ENCODE data around the gene CTNNBIP1.
A peak's percentile ranks its signal among the peaks of the same experiment; 100 is the strongest.

The CTNNBIP1 gene

GRCh38 chr1:9908871-9909233 lies 1.2 kb downstream of the CTNNBIP1 start:
- no peak for TF ChIP-seq CTCF (IDR thresholded peaks at IDR 0.05)
- H3K27ac ChIP-seq = peak overlapping the region; percentile 89
- no peaks in the 10 kb centered on the region for H3K9me3 ChIP-seq
- H3K4me3 ChIP-seq (ENCODE audit: low read depth in 1 of 2, low read length in 1 of 2) = peak overlapping the region; percentile 62 to 75
- no peaks in the 10 kb centered on the region for H3K27me3 ChIP-seq
- H3K36me3 ChIP-seq = no peaks in the 10 kb centered on the region
- H3K4me1 ChIP-seq (ENCODE audit: control insufficient read depth in 1 of 2, insufficient read depth in 1 of 2, low read depth in 1 of 2, low read length in 1 of 2) = peaks cover 29 to 35% of the 10 kb centered on the region in 2 experiments

GRCh38 chr1:9907441-9907840 lies 2.6 kb downstream of the CTNNBIP1 start:
- no peak overlapping the region for H3K4me3 ChIP-seq (ENCODE audit: low read depth in 1 of 2, low read length in 1 of 2)
- TF ChIP-seq CTCF (IDR thresholded peaks at IDR 0.05) = no peak
- H3K9me3 ChIP-seq = no peaks in the 10 kb centered on the region
- no peak overlapping the region for H3K27ac ChIP-seq
- no peaks in the 10 kb centered on the region for H3K27me3 ChIP-seq
- no peaks in the 10 kb centered on the region for H3K36me3 ChIP-seq
- H3K4me1 ChIP-seq (ENCODE audit: control insufficient read depth in 1 of 2, insufficient read depth in 1 of 2, low read depth in 1 of 2, low read length in 1 of 2) = peaks cover 28 to 35% of the 10 kb centered on the region in 2 experiments

GRCh38 chr1:9906466-9906865 lies 3.6 kb downstream of the CTNNBIP1 start:
- Histone ChIP-seq H3K27me3 (no peaks in the 10 kb centered on the region), H3K9me3 (no peaks in the 10 kb centered on the region), H3K4me1 (ENCODE audit: control insufficient read depth in 1 of 2, insufficient read depth in 1 of 2, low read depth in 1 of 2, low read length in 1 of 2) (peaks cover 21 to 31% of the 10 kb centered on the region in 2 experiments), H3K4me3 (ENCODE audit: low read depth in 1 of 2, low read length in 1 of 2) (no peak overlapping the region), H3K36me3 (no peaks in the 10 kb centered on the region), H3K27ac (no peak overlapping the region)
- TF ChIP-seq CTCF (IDR thresholded peaks at IDR 0.05) = no peak

GRCh38 chr1:9905010-9905409 lies 5.1 kb downstream of the CTNNBIP1 start:
- Histone ChIP-seq H3K4me3 (ENCODE audit: low read depth in 1 of 2, low read length in 1 of 2) (no peak overlapping the region), H3K9me3 (no peaks in the 10 kb centered on the region), H3K36me3 (no peaks in the 10 kb centered on the region), H3K27me3 (no peaks in the 10 kb centered on the region), H3K4me1 (ENCODE audit: control insufficient read depth in 1 of 2, insufficient read depth in 1 of 2, low read depth in 1 of 2, low read length in 1 of 2) (peaks cover 27 to 37% of the 10 kb centered on the region in 2 experiments), H3K27ac (no peak overlapping the region)
- TF ChIP-seq CTCF (IDR thresholded peaks at IDR 0.05) = no peak

- no peaks in the 10 kb centered on the region for H3K9me3 ChIP-seq
- no peak overlapping the region for H3K27ac ChIP-seq
- H3K4me1 ChIP-seq (ENCODE audit: control insufficient read depth in 1 of 2, insufficient read depth in 1 of 2, low read depth in 1 of 2, low read length in 1 of 2) = peaks cover 27 to 37% of the 10 kb centered on the region in 2 experiments
- no peak overlapping the region for H3K4me3 ChIP-seq (ENCODE audit: low read depth in 1 of 2, low read length in 1 of 2)
- H3K36me3 ChIP-seq = no peaks in the 10 kb centered on the region
- no peak for TF ChIP-seq CTCF (IDR thresholded peaks at IDR 0.05)
- no peaks in the 10 kb centered on the region for H3K27me3 ChIP-seq
These were observed 5.5 kb downstream of the CTNNBIP1 start for GRCh38 chr1:9904596-9904995.
